T-helper 17 cell (primary cell): ENCODE data around the gene UBASH3A. TPM values are rescaled to one million over a fixed set of nuclear protein-coding genes. Genes with fewer than 3 reads are reported as not detected.

Experiments used
- ATAC-seq: fragments of 150-1000 bp; cut with Tn5 transposase; 2 replicates; pipeline ENCODE4 v1.10.0; 2021; ENCODE audit warnings: mild to moderate bottlenecking, moderate library complexity
- DNase-seq, 3 donors: peaks; one replicate each; pipeline versions ENCODE4 v3.0.0 to v3.0.0-alpha.2; 2020 to 2021
- H3K9me3 ChIP-seq: one replicate; pipeline ENCODE4 v1.7.0; 2013; ENCODE audit warnings: low read length, mild to moderate bottlenecking; ENCODE audit not compliant: control insufficient read depth, poor library complexity, severe bottlenecking
- H3K27ac Mint-ChIP-seq: one replicate; pipeline ENCODE4 v1.8.0; 2022; ENCODE audit warnings: mild to moderate bottlenecking, moderate library complexity, mixed read lengths
- H3K27me3 Mint-ChIP-seq: one replicate; pipeline ENCODE4 v1.8.0; 2022; ENCODE audit warnings: mixed read lengths
- H3K36me3 Mint-ChIP-seq: one replicate; pipeline ENCODE4 v1.8.0; 2022; ENCODE audit warnings: low read depth, mixed read lengths
- H3K4me1 Mint-ChIP-seq: one replicate; pipeline ENCODE4 v1.8.0; 2022; ENCODE audit warnings: mild to moderate bottlenecking, mixed read lengths
- H3K4me3 Mint-ChIP-seq: one replicate; pipeline ENCODE4 v1.8.0; 2022; ENCODE audit warnings: mild to moderate bottlenecking, moderate library complexity, mixed read lengths
- total RNA-seq, 4 donors: library from RNA in 2 of 4; stranded (reverse) in 2 of 4; gene quantifications; one replicate each; pipeline ENCODE4 v1.2.3 and lab custom pipeline; 2022 to 2026

Gene UBASH3A
- total RNA-seq, 2 donors from 2014 or later, result 49.5 to 50.3 TPM

DNA sequence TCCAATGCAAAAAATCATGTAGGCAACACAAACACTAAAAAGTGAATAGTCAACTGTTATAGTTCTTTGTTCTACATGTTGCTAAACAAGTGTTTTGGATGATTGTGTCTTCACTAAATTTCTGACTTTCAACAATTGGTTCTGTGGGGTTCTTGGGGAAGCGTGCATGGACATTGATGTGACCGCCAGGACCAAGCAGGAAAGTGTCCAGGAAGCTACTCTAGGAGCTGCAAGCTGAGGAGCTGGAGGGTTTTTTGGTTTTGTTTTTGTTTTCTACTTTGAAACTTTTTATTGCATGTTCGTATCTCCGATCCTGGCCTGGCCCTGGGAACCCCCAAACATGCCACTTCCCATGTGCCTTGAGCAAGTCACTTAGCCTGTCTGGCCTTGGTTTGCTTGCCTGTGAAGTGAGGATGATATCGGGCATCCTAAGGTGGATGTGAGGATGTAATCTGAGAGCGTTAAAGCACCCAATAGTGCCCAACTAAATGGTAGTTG, 15.8 kb upstream of the UBASH3A start:
- H3K36me3 Mint-ChIP-seq, result peaks cover 3% of the 10 kb centered on the region
- H3K27me3 Mint-ChIP-seq, result no peaks in the 10 kb centered on the region
- no peaks in the 10 kb centered on the region for H3K9me3 ChIP-seq
- H3K27ac Mint-ChIP-seq, result peak overlapping the region; percentile 92
- H3K4me3 Mint-ChIP-seq, result peak overlapping the region; percentile 49
- H3K4me1 Mint-ChIP-seq, result peaks cover 42% of the 10 kb centered on the region
- no peak for DNase-seq
- no peak for ATAC-seq

DNA sequence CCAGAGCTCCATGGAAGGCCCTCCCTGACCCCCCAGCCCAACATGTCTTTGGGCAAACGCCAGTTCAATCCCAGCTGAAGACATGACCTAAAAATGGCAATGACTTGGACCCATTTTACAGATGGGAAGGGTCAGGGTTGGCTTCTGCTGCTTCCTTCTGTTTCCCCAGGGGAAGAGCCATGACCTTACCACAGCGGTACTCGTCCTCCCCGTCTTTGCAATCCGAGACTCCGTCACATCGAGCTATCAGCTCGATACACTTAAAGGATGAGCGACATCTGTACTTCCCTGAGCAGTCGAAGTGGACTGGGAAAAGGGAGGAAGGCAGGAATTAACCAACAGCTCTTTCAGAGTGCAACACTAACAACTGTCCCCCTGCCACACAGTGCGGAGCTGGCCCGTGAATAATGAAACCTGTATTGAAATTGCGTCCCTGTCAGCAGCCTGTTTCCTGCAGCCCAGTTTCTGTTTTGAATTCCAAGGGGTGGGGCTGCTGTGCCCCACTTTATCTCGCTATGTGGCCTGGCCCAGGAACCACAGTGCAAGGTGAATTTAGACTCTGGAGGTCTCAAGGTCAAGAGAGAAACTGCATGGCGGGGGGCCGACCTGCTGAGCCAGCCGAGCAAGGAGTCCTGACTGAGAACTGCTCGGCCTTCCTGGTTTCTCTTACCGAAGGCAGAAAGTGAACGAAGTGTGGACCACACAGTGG, 14.8 kb upstream of the UBASH3A start:
- H3K36me3 Mint-ChIP-seq, result peaks cover 3% of the 10 kb centered on the region
- H3K4me3 Mint-ChIP-seq, result peak overlapping the region; percentile 83
- H3K4me1 Mint-ChIP-seq, result peaks cover 47% of the 10 kb centered on the region
- DNase-seq (no peak), ATAC-seq (peak; percentile 74)
- H3K27ac Mint-ChIP-seq, result peak overlapping the region; percentile 92
- H3K27me3 Mint-ChIP-seq, result no peaks in the 10 kb centered on the region
- no peaks in the 10 kb centered on the region for H3K9me3 ChIP-seq

DNA sequence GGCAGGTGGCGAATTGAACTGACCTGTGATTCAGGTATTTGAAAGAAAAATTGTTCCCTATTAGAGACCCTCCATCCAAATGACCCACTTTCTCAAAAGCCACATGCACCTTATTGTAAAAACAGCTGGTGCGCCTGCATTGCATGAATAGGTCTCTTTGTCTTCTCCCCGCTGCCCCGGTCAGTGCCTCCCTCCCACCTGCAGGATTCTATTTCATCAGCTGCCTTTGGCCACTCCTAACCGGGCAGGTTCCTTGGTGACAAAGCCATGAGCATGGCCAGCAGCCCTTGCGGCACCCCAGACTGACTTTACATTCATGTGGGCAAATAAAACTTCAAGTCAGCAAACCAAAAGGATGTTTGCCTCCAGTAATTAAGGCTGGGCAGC, 14.3 kb upstream of the UBASH3A start:
- no peaks in the 10 kb centered on the region for H3K9me3 ChIP-seq
- H3K4me1 Mint-ChIP-seq, result peaks cover 47% of the 10 kb centered on the region
- H3K4me3 Mint-ChIP-seq, result peak overlapping the region; percentile 83
- peak overlapping the region; percentile 92 for H3K27ac Mint-ChIP-seq
- no peak for DNase-seq
- peaks cover 3% of the 10 kb centered on the region for H3K36me3 Mint-ChIP-seq
- no peak for ATAC-seq
- no peaks in the 10 kb centered on the region for H3K27me3 Mint-ChIP-seq

DNA sequence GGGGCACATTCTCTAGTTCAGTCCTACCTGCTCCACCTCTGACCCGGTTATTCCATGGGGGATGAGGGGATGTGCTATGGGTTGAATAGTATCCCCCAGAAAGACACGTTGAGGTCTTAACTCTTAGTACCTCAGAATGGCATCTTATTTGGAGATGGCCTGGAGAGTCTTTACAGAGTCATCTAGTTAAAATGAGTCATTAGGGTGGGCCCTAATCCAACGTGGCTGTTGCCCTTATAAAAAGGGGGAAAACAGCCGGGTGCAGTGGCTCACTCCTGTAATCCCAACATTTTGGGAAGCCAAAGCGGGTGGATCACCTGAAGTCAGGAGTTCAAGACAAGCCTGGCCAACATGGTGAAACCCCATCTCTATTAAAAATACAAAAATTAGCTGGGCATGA, 13.5 kb upstream of the UBASH3A start:
- no peak for DNase-seq
- Mint-ChIP-seq H3K27ac (peak overlapping the region; percentile 92), H3K36me3 (peaks cover 3% of the 10 kb centered on the region), H3K27me3 (no peaks in the 10 kb centered on the region), H3K4me1 (peaks cover 49% of the 10 kb centered on the region), H3K4me3 (no peak overlapping the region)
- H3K9me3 ChIP-seq, result no peaks in the 10 kb centered on the region
- ATAC-seq, result no peak

DNA sequence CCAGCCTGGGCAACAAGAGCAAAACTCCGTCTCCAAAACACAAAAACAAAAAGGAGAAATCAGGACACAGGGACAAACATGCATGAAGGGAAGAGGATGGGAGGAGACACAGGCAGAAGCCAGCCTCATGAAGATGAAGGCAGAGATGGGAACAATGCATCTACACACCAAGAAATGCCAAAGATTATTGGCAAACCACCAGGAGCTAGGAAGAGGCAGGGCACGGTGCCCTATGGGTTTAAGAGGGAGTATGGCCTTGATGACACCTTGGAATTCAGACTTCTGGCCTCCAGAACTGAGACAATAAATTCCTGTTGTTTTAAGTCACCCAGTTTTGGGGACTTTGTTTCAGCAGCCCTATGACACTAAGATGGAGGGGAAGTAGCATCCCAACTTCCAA, 13.0 kb upstream of the UBASH3A start:
- H3K36me3 Mint-ChIP-seq, result peaks cover 3% of the 10 kb centered on the region
- H3K27ac Mint-ChIP-seq, result peak overlapping the region; percentile 37
- no peak for ATAC-seq

DNA sequence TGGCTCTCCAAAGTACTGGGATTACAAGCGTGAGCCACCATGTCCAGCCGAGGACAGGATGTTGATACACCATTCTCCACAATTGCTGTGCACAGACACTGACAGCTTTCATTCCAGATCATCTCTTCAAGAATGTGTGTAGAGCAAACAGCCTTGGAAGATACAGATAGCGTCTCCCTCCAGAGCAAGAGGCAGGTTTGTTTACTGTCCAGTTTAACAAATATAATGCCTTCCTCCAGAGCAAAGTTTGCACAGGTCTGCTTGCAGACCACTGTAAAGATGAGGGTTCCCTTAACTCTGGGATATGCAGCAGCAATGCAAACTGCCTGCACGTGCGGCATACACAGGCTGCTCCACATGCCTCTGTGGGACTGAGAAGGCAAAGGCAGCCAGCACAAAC, 12.4 kb upstream of the UBASH3A start:
- Mint-ChIP-seq H3K36me3 (peaks cover 3% of the 10 kb centered on the region), H3K27ac (no peak overlapping the region), H3K4me1 (peaks cover 52% of the 10 kb centered on the region), H3K4me3 (peak overlapping the region; percentile 49), H3K27me3 (no peaks in the 10 kb centered on the region)
- ATAC-seq (no peak), DNase-seq (no peak)
- no peaks in the 10 kb centered on the region for H3K9me3 ChIP-seq

More for the DNA sequence above, 13.0 kb upstream of the UBASH3A start:
- Mint-ChIP-seq H3K4me3 (no peak overlapping the region), H3K4me1 (peaks cover 50% of the 10 kb centered on the region), H3K27me3 (no peaks in the 10 kb centered on the region)
- no peaks in the 10 kb centered on the region for H3K9me3 ChIP-seq
- no peak for DNase-seq

DNA sequence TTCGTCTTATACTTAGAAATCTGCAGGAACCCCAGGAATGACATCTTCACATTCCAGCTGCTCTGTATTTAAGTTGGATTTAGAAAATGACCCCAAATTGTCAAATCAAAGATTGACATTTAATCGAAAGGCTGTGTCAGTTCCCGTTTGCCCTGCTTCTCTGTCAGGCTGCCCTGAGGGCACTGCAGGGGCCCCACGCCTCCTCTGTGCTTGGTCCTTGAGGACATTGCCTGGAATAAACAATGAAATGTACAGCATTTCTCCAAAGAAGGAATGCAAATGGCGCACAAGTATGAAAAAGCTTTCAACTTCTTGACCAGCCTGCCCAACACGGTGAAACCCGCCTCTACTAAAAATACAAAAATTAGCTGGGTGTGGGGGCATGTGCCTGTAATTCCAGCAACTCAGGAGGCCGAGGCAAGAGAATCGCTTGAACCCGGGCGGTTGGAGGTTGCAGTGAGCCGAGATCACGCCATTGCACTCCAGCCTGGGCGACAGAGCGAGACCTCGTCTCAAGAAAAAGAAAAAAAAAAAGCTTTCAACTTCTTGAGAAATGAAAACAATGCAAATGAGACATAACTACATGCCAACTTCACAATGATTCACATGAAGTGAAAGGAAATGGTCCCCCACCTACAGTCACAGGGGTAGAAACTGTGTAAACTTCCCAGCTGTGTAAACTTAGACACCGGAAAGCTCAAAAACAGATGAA, 10.8 kb upstream of the UBASH3A start:
- Mint-ChIP-seq H3K4me3 (peak overlapping the region; percentile 82), H3K36me3 (no peaks in the 10 kb centered on the region), H3K27me3 (no peaks in the 10 kb centered on the region), H3K4me1 (peaks cover 46% of the 10 kb centered on the region), H3K27ac (peak overlapping the region; percentile 87)
- no peaks in the 10 kb centered on the region for H3K9me3 ChIP-seq
- ATAC-seq (peak; percentile 65), DNase-seq (no peak)

DNA sequence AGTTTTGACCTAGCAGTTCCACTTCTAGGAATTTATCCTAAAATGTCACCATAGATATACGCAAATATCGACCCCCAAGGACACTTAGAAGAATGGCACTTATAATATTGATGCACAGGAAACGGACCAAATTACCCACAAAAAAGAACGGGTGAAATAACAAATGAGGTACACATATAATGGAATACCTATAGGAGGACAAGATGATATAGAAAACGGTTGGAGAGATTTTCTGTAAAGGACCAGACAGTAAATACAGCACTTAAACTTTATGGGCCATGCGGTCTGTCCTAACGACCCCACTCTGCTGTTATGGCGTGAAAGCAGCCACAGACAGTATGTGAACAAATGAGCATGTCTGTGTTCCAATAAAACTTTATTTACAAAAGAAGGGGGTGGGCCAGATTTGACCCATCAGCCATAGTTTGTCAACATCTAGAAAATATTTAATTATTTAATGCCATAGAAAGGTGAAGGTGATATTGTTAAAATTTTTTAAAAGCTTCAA, 10.2 kb upstream of the UBASH3A start:
- DNase-seq, result no peak
- Mint-ChIP-seq H3K4me1 (peaks cover 45% of the 10 kb centered on the region), H3K27ac (peak overlapping the region; percentile 87), H3K4me3 (peak overlapping the region; percentile 82), H3K36me3 (no peaks in the 10 kb centered on the region), H3K27me3 (no peaks in the 10 kb centered on the region)
- no peaks in the 10 kb centered on the region for H3K9me3 ChIP-seq
- ATAC-seq, result peak; percentile 11

DNA sequence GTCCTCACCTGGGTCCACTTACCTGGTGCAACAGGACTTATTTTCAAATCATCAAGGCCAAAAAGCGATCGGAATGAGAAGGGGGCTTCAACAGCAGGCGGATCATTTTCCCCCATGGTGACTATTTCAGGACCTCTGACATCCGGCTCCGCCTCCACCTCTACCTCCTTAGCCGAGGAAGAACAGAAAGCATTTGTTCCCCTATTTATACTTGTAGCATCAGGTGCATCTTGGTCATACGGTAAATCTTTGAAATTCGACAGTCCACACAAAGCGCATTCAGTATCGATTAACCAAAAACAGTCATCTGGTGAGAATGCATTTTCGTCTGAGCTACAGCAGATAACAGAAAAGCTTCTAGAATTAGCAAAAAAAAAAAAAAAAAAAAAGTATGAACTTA, 8.4 kb upstream of the UBASH3A start:
- H3K9me3 ChIP-seq, result no peaks in the 10 kb centered on the region
- Mint-ChIP-seq H3K27ac (peak overlapping the region; percentile 88), H3K4me3 (peak overlapping the region; percentile 80), H3K36me3 (no peaks in the 10 kb centered on the region), H3K27me3 (no peaks in the 10 kb centered on the region), H3K4me1 (peaks cover 40% of the 10 kb centered on the region)
- DNase-seq (no peak), ATAC-seq (no peak)

DNA sequence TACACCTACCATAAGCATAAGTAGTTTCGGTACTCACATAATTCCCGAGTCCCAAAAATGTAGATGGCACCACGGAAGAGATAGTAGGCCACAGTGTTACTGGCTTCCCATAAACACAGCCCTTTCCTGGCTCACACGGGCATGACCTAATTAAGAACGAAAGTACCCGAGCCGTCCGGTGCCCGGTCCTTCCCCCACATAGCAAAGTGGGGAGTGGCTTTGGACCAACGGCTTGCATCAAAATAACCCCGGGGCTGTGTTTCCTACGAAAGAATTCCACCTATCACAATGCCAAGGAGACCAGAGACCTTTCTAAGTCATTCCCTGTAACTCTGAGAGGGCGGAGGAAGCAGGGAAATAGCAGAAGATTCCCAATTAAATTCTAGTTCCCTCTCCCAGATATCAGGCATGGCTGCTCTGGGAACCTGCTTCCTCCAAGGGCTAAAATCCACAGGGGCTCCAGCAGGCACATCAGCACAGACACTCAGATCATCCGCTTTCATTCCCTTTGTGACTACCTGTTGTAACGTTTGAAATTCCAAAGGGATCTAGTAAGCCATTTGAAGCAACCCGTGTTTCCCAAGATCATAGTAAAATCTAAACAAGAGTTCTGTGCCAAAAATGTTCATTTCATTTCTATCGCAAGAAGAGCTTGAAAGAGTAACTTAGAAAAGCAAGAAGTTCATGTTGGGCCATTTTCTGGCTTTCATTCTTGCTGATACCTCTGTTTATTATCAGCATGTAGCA, 7.6 kb upstream of the UBASH3A start, which contains the start of gene TMPRSS3:
Gene TMPRSS3, minus strand, starts transcription at position 148 of the 747 bp plus-strand sequence. CDS start 635 bp downstream, outside the sequence.
- H3K27ac Mint-ChIP-seq, result peak within 1 kb of the TSS; percentile 88
- ATAC-seq, result no peak
- H3K36me3 Mint-ChIP-seq, result no peaks in the 10 kb centered on the region
- no peaks in the 10 kb centered on the region for H3K9me3 ChIP-seq
- no peak for DNase-seq
- peak within 1 kb of the TSS; percentile 80 for H3K4me3 Mint-ChIP-seq
- H3K27me3 Mint-ChIP-seq, result no peaks in the 10 kb centered on the region
- H3K4me1 Mint-ChIP-seq, result peaks cover 34% of the 10 kb centered on the region

DNA sequence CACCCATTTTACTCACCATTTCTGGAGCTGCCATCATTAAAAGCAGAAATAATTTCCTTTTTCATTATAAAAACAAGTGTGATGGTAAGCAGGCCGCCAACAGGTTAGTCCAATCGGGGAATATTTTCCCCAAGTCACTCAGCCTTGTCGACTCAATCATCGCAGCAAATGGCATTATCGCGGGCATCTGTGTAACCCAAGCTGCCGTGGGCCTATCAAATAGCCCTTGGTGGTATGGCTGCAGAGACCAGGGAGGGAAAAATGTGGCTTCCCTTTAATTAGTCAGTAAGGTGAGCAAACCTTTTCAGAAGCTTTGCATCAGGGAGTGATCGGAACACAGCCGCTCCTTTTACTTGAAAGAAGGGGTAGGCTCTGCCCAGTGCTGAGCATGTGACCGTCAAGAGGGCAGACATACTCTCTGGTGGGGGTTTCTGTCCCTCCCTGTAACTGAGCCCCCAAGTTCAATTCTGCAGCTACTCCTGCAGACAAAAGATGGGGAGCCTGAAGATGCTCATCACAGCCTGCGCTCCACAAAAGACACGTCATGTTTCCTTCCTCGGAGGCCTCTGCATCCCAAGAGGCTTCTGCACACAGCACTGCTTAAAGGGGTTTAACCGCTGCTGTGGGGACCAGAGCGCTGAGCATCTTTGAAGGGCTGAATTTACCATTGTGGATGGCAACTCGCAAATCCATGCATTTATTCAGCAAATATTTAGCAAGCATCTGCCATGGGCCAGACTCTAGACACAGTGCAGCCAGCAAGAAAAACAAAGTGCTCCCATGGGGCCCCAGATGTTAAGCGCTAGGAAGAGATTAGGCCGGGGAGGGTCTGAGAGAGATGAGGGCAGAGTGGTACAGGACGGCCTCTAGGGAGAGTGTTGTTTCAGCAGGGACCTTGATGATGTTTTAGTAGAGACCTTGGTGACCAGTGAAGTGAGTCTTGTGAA, 6.6 kb upstream of the UBASH3A start:
- Mint-ChIP-seq H3K4me1 (peaks cover 36% of the 10 kb centered on the region), H3K4me3 (peak overlapping the region; percentile 57), H3K27ac (peak overlapping the region; percentile 81), H3K36me3 (no peaks in the 10 kb centered on the region), H3K27me3 (no peaks in the 10 kb centered on the region)
- H3K9me3 ChIP-seq, result no peaks in the 10 kb centered on the region
- ATAC-seq, result no peak
- DNase-seq, result no peak

DNA sequence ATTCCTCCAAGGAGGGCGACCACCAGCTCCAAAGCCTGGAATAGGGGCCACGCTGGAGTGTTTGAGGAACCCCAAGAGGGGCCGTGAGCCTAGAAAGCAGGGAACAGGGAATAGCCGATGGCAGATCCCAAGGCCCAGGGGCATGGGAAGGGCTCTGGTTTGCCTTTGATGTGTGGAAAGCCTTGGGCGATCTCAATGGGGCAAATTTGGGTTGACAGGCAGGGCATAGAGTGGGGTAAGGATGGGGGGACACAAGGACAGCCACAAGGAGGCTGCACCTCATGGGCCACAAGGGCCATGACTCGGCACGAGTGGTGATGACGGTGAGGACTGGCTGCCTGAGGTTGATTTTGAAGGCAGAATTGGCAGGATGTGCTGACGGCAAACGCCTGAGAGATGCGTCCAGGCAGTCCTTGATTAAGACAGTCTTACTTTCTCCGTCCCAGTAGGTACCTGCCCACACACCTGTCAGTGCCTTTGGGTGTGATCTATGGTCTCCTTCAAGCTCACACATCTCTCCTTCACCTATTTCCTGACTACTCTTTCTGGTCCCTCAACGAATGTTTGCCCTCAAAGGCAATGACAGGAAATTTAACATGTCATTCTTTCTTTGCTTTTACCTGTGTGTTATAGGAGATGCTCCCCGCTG, 5.8 kb upstream of the UBASH3A start:
- ATAC-seq (no peak), DNase-seq (no peak)
- H3K4me1 Mint-ChIP-seq, result peaks cover 40% of the 10 kb centered on the region
- no peaks in the 10 kb centered on the region for H3K27me3 Mint-ChIP-seq
- H3K27ac Mint-ChIP-seq, result peak overlapping the region; percentile 81
- H3K36me3 Mint-ChIP-seq, result no peaks in the 10 kb centered on the region
- peak overlapping the region; percentile 51 for H3K4me3 Mint-ChIP-seq
- no peaks in the 10 kb centered on the region for H3K9me3 ChIP-seq
